HFF-Myc (cell line): ENCODE measurements around the gene CSF2.

ENCODE experiments used
- DNase-seq: peaks from one replicate; pipeline ENCODE4 v3.0.0-alpha.2; 2011; ENCODE audit warnings: low read depth; ENCODE audit errors: extremely low read depth
- H3K4me3 ChIP-seq: replicated peaks from 2 replicates; pipeline ENCODE4 v1.5.1; 2011; ENCODE audit warnings: low read depth, mild to moderate bottlenecking, control low read depth, low read length
- TF ChIP-seq, protein P1 (sequence below): IDR thresholded peaks from 2 replicates; pipeline ENCODE4 v1.5.1; 2012; ENCODE audit warnings: mild to moderate bottlenecking, low read depth, low read length, control low read depth; ENCODE audit errors: missing control alignments

The CSF2 gene

DNA sequence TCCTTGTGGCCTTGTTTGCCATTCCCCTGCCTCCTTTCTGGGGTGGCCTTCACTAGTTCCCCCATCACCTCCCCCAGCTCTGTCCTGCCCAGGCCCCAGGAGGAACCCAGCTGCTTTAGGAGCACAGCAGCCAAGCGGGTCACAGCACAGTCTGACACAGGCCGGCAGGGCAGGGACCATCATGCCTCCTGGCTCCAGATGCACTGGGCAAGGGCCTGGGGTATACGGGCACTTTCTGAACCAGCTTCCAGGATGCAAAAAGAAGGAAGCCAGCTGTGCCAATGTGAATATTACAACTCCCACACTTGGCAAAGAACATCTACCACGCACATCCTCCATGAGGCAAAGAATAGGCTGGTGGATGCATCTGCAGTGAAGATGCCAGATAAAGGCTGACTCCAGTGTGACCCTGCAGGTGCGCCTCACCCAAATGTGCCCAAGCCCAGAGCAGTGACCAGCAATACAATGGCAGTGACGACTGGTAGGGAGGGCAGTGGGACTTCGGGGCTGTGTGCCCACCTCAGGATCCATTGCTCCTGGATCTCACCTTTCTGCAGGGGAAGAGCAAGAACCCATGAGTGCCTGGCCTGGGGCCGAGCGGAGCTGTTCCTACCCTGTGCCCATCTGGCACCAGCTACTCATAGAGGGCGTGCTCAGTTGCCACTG, 19.4 kb upstream of the CSF2 start:
- no peak for DNase-seq
- TF ChIP-seq, protein P1, sequence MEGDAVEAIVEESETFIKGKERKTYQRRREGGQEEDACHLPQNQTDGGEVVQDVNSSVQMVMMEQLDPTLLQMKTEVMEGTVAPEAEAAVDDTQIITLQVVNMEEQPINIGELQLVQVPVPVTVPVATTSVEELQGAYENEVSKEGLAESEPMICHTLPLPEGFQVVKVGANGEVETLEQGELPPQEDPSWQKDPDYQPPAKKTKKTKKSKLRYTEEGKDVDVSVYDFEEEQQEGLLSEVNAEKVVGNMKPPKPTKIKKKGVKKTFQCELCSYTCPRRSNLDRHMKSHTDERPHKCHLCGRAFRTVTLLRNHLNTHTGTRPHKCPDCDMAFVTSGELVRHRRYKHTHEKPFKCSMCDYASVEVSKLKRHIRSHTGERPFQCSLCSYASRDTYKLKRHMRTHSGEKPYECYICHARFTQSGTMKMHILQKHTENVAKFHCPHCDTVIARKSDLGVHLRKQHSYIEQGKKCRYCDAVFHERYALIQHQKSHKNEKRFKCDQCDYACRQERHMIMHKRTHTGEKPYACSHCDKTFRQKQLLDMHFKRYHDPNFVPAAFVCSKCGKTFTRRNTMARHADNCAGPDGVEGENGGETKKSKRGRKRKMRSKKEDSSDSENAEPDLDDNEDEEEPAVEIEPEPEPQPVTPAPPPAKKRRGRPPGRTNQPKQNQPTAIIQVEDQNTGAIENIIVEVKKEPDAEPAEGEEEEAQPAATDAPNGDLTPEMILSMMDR, result no peak

DNA sequence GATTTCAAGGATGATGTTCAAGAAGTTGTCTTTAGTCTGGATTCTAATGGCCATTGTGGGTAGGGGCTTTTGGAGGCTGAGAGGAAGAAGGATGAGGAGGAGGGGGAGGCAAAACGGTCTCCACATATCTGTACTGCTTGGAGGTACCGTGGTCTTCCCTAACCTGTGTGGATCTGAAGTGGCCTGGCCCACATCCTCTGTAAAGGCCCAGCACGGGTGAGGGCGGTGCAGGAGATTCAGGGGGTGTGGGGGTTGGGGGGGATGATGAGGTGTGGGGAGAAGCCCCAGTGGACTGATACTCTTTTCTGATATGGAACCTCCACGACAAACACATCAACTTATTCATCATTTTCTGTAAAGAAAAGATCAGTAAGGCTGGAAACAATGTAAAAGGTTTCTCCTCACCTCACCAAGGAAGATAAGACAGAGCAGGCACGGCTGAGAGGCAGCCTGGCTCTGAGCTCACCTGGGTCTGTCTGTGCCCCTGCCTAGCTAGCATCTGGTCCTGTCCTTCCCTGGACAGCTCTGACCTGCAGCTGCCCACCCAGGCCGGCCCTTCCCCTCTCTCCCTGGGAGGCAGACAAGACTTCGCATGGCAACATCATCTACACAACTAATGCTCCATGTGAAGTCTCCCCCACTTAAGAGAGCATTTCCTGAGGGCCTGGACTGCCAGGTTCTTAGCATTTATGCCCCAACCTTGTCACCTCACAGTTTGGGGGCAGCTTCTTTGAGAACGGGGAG, 18.7 kb upstream of the CSF2 start:
- H3K4me3 ChIP-seq, result no peak overlapping the region
- DNase-seq, result no peak
- TF ChIP-seq, protein P1, result no peak

More for the DNA sequence above, 19.4 kb upstream of the CSF2 start:
- H3K4me3 ChIP-seq, result no peak overlapping the region

DNA sequence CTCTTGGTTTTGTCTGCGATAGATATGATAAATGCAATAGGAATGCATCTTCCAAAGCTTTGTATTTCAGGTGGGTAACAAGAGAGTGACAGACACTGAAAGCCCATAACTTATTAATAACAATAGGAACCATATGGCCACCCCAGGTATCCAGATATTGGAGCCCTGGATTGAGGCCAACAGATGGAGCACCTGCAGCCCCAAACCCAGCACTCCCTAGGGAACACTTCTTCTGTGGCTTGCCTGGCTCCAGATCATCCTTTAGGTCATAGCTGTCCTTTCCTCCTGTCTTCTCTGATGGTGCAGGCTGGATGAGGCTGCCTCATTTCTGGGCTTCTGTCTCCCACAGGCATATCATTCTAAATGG, 18.2 kb upstream of the CSF2 start:
- DNase-seq, result no peak
- TF ChIP-seq, protein P1, result no peak
- H3K4me3 ChIP-seq, result no peak overlapping the region

DNA sequence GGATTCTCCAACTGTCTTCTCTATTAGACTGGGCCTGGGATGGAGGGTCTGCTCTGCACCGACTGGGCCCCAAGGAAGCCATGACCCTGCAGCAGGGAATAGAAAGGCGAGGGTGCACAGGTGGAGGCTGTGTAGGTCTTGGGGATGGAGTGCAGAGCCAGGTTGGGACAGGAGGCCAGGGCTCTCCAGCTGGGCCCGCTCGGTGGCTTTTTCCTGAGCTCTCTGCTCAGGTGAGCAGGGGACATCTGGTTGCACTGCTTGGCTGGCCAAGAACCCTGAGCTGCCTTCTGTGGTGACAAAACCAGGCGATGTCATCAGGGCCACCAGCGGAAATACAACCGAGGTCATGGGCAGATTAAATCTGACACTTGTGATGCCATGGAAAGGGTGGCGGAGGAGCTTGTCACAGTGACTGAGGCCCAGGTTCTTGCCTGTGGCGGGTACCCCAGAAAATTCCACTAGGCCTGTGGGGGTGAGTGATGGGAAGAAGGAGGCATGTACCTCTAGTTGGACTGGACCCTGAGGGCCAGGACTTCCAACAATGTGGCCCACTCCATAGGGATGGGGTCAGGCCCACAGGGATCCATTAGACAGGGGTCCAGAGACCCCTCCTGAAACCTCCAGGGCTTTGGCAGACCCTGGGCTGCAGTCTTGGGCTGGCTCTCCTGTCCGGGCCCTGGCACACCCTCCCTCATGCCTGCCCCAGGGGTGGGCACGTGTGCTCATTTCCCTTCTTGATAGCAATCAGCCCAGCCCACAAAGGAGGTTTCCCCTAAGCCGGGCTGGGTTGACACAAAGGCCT, 17.6 kb upstream of the CSF2 start:
- no peak for DNase-seq
- no peak overlapping the region for H3K4me3 ChIP-seq
- TF ChIP-seq, protein P1, result no peak

DNA sequence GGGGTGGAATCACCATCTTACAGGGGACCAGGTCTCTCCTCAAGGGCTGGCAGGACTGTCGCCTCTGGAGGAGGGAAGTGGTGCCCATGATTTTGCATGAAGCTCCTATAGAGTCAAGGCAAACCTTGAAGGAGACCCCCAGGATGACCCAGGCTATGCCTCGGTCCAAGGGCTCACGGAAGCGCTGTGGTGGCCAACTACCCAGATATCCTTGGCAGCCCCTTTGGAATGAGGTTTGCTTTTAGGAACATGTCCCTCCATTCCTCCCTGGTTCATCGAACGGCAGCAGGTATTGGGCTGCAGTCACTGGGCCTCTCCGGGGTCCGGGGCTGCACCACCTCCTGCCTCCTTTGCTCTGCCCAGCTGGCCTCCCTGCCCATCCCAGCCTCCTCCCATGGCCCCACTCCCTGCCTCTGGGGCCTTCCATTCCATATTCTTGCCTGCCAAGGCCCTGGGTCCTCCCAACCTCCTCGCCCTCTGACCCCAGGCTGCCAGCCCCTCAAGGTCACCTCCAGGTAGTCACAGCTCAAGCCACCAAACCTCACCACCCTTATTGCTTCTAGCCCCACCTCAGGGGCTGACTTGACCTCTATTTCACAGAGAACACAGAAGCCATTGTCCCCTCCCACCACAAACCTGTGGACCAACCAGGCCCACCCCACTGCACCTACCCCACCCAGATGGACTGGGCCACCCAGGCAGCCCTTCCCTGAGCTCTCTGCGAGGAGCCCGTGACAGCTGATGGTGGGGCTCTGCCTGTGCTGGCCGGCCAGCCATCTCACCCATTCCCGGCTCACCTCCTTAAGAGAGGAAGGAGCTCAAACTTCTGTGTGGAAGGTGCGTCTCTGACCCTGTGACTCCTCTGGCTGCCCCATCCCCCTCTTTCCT, 16.7 kb upstream of the CSF2 start:
- TF ChIP-seq, protein P1, result no peak
- H3K4me3 ChIP-seq, result no peak overlapping the region
- no peak for DNase-seq
